ENCODE measurements around the gene BMP2. TPM values are rescaled to one million over a fixed set of nuclear protein-coding genes. Genes with fewer than 3 reads are reported as not detected.
A peak's percentile ranks its signal among the peaks of the same experiment; 100 is the strongest.

BMP2 gene
- not detected for total RNA-seq

- H3K9me3 Mint-ChIP-seq, result no peaks in the 10 kb centered on the region
- H3K27ac Mint-ChIP-seq, result no peak within 1 kb of the TSS
- DNase-seq (peak; percentile 4), ATAC-seq (peak; percentile 39)
- no peak within 1 kb of the TSS for H3K4me3 Mint-ChIP-seq
- CTCF ChIA-PET, result no interaction called here
- peaks cover 2% of the 10 kb centered on the region for H3K4me1 Mint-ChIP-seq (ENCODE audit: low read depth)
- intact Hi-C loops (cut with micrococcal nuclease), result loop anchor here (10.0 kb wide), 1 partner anchor 1087 kb away; no protein-coding TSS in a partner anchor
- POLR2A ChIA-PET, result interaction anchor here (0.6 kb wide), 1 partner anchor 23 kb away, joined by 3 read pairs; no protein-coding TSS in a partner anchor
- no peaks in the 10 kb centered on the region for H3K36me3 Mint-ChIP-seq (ENCODE audit: low read depth)
- TF ChIP-seq, protein P1, sequence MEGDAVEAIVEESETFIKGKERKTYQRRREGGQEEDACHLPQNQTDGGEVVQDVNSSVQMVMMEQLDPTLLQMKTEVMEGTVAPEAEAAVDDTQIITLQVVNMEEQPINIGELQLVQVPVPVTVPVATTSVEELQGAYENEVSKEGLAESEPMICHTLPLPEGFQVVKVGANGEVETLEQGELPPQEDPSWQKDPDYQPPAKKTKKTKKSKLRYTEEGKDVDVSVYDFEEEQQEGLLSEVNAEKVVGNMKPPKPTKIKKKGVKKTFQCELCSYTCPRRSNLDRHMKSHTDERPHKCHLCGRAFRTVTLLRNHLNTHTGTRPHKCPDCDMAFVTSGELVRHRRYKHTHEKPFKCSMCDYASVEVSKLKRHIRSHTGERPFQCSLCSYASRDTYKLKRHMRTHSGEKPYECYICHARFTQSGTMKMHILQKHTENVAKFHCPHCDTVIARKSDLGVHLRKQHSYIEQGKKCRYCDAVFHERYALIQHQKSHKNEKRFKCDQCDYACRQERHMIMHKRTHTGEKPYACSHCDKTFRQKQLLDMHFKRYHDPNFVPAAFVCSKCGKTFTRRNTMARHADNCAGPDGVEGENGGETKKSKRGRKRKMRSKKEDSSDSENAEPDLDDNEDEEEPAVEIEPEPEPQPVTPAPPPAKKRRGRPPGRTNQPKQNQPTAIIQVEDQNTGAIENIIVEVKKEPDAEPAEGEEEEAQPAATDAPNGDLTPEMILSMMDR (IDR thresholded peaks at IDR 0.05), result no peak
- H3K27me3 Mint-ChIP-seq, result peaks cover 42% of the 10 kb centered on the region
These were observed at the start of gene BMP2 for GRCh38 chr20:6767536-6768227. TSS of gene BMP2 (plus strand) at chr20:6767686. CDS start at chr20:6770127, 2,441 bp downstream.

DNA sequence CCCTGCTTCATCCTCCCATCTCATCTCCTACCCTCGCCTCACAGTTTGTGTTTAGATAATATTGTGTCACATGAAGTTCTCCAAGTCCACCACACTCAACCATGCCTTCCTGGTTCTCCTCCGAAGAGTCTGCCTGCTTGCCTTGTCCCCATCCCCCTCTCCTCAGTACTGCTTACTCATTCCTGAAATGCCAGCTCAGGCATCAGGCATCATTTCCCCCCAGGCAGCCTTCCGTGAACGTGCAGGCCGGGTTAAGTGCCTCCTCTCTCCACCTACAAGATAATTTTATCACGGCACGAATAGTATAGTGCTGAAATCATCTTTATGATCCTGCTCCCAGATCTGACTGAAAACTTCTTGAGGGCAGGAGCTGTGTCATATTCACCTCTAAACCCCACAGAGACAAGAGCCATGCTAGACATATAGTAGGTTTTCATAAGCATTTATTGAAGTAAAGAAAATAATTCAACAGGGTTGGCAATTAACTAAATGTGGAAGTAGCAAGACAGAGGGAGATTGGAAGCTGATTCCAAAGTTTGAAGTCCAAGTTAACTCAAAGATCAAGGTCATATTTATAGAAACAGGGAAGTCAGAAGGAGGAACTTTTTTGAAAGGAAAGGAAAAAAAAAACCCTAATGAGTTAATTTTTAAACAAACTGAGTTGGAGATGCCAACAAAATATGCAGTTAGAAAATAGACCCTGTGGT, 48.7 kb upstream of the BMP2 start:
- Mint-ChIP-seq H3K4me3 (no peak overlapping the region), H3K4me1 (ENCODE audit: low read depth) (no peaks in the 10 kb centered on the region), H3K27me3 (no peaks in the 10 kb centered on the region), H3K9me3 (peaks cover 2% of the 10 kb centered on the region), H3K36me3 (ENCODE audit: low read depth) (no peaks in the 10 kb centered on the region), H3K27ac (no peak overlapping the region)
- POLR2A ChIA-PET, result no interaction called here
- no peak for ATAC-seq
- DNase-seq, result no peak
- intact Hi-C loops (cut with micrococcal nuclease), result no loop called here
- CTCF ChIA-PET, result no interaction called here
- TF ChIP-seq, protein P1 (IDR thresholded peaks at IDR 0.05), result no peak

- Mint-ChIP-seq H3K4me3 (no peak overlapping the region), H3K27me3 (no peaks in the 10 kb centered on the region), H3K27ac (no peak overlapping the region), H3K4me1 (ENCODE audit: low read depth) (no peaks in the 10 kb centered on the region), H3K9me3 (peaks cover 2% of the 10 kb centered on the region), H3K36me3 (ENCODE audit: low read depth) (no peaks in the 10 kb centered on the region)
- POLR2A ChIA-PET, result no interaction called here
- CTCF ChIA-PET, result no interaction called here
- intact Hi-C loops (cut with micrococcal nuclease), result no loop called here
- TF ChIP-seq, protein P1 (IDR thresholded peaks at IDR 0.05), result no peak
- DNase-seq (no peak), ATAC-seq (no peak)
These were observed 48.1 kb upstream of the BMP2 start for GRCh38 chr20:6719369-6719721.

DNA sequence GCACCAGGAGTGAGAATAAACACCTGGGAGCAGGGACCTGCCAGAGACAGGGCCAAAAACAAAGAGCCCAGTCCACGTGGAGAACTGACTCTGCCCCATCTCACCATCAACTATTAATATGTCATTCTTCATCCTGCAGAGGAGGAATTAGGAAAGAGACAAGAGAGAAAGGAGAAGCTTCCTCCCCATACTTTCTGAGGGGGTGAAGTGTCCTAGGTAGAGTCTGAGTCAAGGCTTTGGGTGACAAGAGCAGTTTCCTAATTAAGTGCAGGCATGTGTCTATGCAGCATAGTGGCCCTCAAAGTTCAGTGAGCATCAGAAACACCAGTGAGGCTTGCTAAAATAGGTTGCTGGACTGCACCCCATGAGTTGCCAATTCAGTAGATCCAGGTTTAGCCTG, 40.7 kb upstream of the BMP2 start:
- no peaks in the 10 kb centered on the region for H3K9me3 Mint-ChIP-seq
- no peaks in the 10 kb centered on the region for H3K36me3 Mint-ChIP-seq (ENCODE audit: low read depth)
- intact Hi-C loops (cut with micrococcal nuclease), result no loop called here
- ChIA-PET CTCF (no interaction called here), POLR2A (no interaction called here)
- H3K27ac Mint-ChIP-seq, result no peak overlapping the region
- DNase-seq (no peak), ATAC-seq (no peak)
- H3K27me3 Mint-ChIP-seq, result no peaks in the 10 kb centered on the region
- no peaks in the 10 kb centered on the region for H3K4me1 Mint-ChIP-seq (ENCODE audit: low read depth)
- no peak overlapping the region for H3K4me3 Mint-ChIP-seq
- TF ChIP-seq, protein P1 (IDR thresholded peaks at IDR 0.05), result no peak

DNA sequence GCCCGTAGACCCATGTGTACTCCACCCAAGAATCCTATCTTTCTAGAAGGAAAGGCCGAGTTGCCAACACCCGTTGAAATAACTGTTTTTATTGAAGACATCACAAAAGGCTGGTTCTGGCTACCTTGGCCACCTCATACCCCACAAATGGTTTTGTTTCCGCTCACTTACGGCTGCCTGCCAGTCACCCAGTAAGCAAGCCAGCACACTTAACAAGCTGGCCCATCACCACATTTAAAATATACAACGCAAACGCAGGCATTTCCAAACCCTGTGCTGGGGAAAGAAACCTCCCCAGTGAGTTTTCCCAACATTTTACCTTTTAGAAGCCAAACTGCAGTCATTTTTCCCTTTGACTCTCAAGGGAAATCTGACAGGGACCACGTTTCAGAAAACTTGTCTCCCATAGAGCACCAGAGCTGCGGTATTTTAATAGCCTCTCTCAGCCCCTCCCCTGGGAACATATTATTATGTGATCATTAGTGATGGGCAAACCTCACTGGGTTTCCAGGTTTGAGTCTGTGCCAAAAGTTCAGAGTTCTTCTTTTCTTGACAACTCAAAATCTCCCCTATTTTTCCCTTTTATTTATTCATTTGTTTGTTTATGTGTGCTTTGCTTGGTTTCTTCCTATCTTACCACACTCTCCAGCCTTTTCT, 36.7 kb upstream of the BMP2 start:
- ChIA-PET CTCF (no interaction called here), POLR2A (no interaction called here)
- ATAC-seq (no peak), DNase-seq (no peak)
- Mint-ChIP-seq H3K9me3 (no peaks in the 10 kb centered on the region), H3K4me1 (ENCODE audit: low read depth) (no peaks in the 10 kb centered on the region), H3K4me3 (no peak overlapping the region), H3K27me3 (no peaks in the 10 kb centered on the region), H3K36me3 (ENCODE audit: low read depth) (no peaks in the 10 kb centered on the region), H3K27ac (no peak overlapping the region)
- intact Hi-C loops (cut with micrococcal nuclease), result no loop called here
- TF ChIP-seq, protein P1 (IDR thresholded peaks at IDR 0.05), result no peak

All from activated CD8-positive, alpha-beta T cell treated with anti-CD3 and anti-CD28 coated beads for 36 hours (primary cell).